Liver (tissue), 9 donors: ENCODE measurements around the gene SHC1. TPM values are rescaled to one million over a fixed set of nuclear protein-coding genes. Genes with fewer than 3 reads are reported as not detected.

Source experiments
- DNase-seq: peaks from one replicate; pipeline ENCODE4 v3.0.0-alpha.2; 2017; ENCODE audit warnings: low spot score
- H3K27ac ChIP-seq, 2 donors: one replicate each; pipeline ENCODE4 v1.7.0; 2013; ENCODE audit warnings: inconsistent platforms in 2 of 2, low read length in 2 of 2, control low read depth in 1 of 2, low read depth in 1 of 2, mild to moderate bottlenecking in 1 of 2
- H3K27me3 ChIP-seq, 4 donors: one replicate each; pipeline versions ENCODE4 v1.6.1 to v1.7.0; 2013; ENCODE audit warnings: low read length in 3 of 4, inconsistent platforms in 1 of 4, mild to moderate bottlenecking in 1 of 4, moderate library complexity in 1 of 4; ENCODE audit not compliant: control insufficient read depth in 4 of 4, insufficient read depth in 4 of 4
- H3K36me3 ChIP-seq, 4 donors: one replicate each; pipeline versions ENCODE4 v1.6.1 to v1.7.0; 2013; ENCODE audit warnings: low read length in 3 of 4, mild to moderate bottlenecking in 3 of 4, low read depth in 1 of 4, moderate library complexity in 1 of 4; ENCODE audit not compliant: control insufficient read depth in 4 of 4, insufficient read depth in 3 of 4
- H3K4me1 ChIP-seq, 4 donors: one replicate each; pipeline versions ENCODE4 v1.6.1 to v1.7.0; 2013; ENCODE audit warnings: low read length in 3 of 4, mild to moderate bottlenecking in 3 of 4, moderate library complexity in 1 of 4; ENCODE audit not compliant: control insufficient read depth in 4 of 4, insufficient read depth in 4 of 4
- H3K4me3 ChIP-seq, 3 donors: one replicate each; pipeline versions ENCODE4 v1.6.1 to v1.7.0; 2013; ENCODE audit warnings: low read length in 3 of 3, control low read depth in 1 of 3, low read depth in 1 of 3, mild to moderate bottlenecking in 1 of 3
- H3K9ac ChIP-seq, 2 donors: one replicate each; pipeline ENCODE4 v1.7.0; 2013; ENCODE audit warnings: low read length in 2 of 2, mild to moderate bottlenecking in 2 of 2, moderate library complexity in 2 of 2, control low read depth in 1 of 2, low read depth in 1 of 2
- H3K9me3 ChIP-seq, 4 donors: one replicate each; pipeline versions ENCODE4 v1.6.1 to v1.7.0; 2013; ENCODE audit warnings: low read length in 3 of 4; ENCODE audit not compliant: control insufficient read depth in 4 of 4
- ATF3 ChIP-seq: IDR thresholded peaks from 2 replicates; pipeline ENCODE4 v1.6.1; 2016; ENCODE audit warnings: antibody characterized with exemption
- EGR1 ChIP-seq, 2 donors: IDR thresholded peaks; 2 replicates each; pipeline ENCODE4 v1.6.1; 2016 to 2018; ENCODE audit warnings: antibody characterized with exemption in 2 of 2, low read depth in 2 of 2
- FOXA1 ChIP-seq: IDR thresholded peaks from 2 replicates; pipeline ENCODE4 v1.6.1; 2016; ENCODE audit warnings: antibody characterized with exemption
- FOXA2 ChIP-seq: IDR thresholded peaks from 2 replicates; pipeline ENCODE4 v1.6.1; 2016; ENCODE audit warnings: antibody characterized with exemption
- GABPA ChIP-seq, 2 donors: IDR thresholded peaks in 1 of 2; conservative IDR thresholded peaks in 1 of 2; 2 replicates each; pipeline ENCODE4 v1.6.1; 2016; ENCODE audit warnings: antibody characterized with exemption in 2 of 2, mild to moderate bottlenecking in 1 of 2, moderate library complexity in 1 of 2
- HNF4A ChIP-seq, 2 donors: conservative IDR thresholded peaks; 2 replicates each; pipeline ENCODE4 v1.6.1; 2016; ENCODE audit warnings: antibody characterized with exemption in 2 of 2, mild to moderate bottlenecking in 2 of 2
- JUND ChIP-seq, 2 donors: IDR thresholded peaks; 2 replicates each; pipeline ENCODE4 v1.6.1; 2016; ENCODE audit warnings: antibody characterized with exemption in 2 of 2
- MAX ChIP-seq: IDR thresholded peaks from 2 replicates; pipeline ENCODE4 v1.6.1; 2016; ENCODE audit warnings: antibody characterized with exemption
- NR2F2 ChIP-seq: IDR thresholded peaks from 2 replicates; pipeline ENCODE4 v1.6.1; 2016; ENCODE audit warnings: antibody characterized with exemption
- RAD21 ChIP-seq, 2 donors: IDR thresholded peaks; 2 replicates each; pipeline ENCODE4 v1.6.1; 2016; ENCODE audit warnings: antibody characterized with exemption in 2 of 2, mild to moderate bottlenecking in 2 of 2
- REST ChIP-seq: IDR thresholded peaks from 2 replicates; pipeline ENCODE4 v1.6.1; 2016; ENCODE audit warnings: antibody characterized with exemption, mild to moderate bottlenecking
- RXRA ChIP-seq, 2 donors: IDR thresholded peaks; 2 replicates each; pipeline ENCODE4 v1.6.1; 2017 to 2018; ENCODE audit warnings: antibody characterized with exemption in 2 of 2, mild to moderate bottlenecking in 1 of 2
- SP1 ChIP-seq: IDR thresholded peaks from 2 replicates; pipeline ENCODE4 v1.6.1; 2018; ENCODE audit warnings: antibody characterized with exemption, mild to moderate bottlenecking
- TAF1 ChIP-seq: conservative IDR thresholded peaks from 2 replicates; pipeline ENCODE4 v1.6.1; 2016; ENCODE audit warnings: antibody characterized with exemption, mild to moderate bottlenecking
- YY1 ChIP-seq: IDR thresholded peaks from 2 replicates; pipeline ENCODE4 v1.6.1; 2016; ENCODE audit warnings: antibody characterized with exemption, mild to moderate bottlenecking
- ZBTB33 ChIP-seq: IDR thresholded peaks from 2 replicates; pipeline ENCODE4 v1.6.1; 2016; ENCODE audit warnings: antibody characterized with exemption
- WGBS: extraction: QIAGEN DNeasy Blood & Tissue Kit; methylation state at CpG from one replicate; pipeline ENCODE4 v1.1.7; 2013; 5-methylcytosine and 5-hydroxymethylcytosine counted together
- polyA plus RNA-seq, 2 donors: library from polyadenylated mRNA; stranded (reverse) in 1 of 2; unstranded in 1 of 2; fragments of 200-250 nt in 1 of 2; fragments of >200 nt in 1 of 2; fragmentation: Nextera tagmentation in 1 of 2; extraction: Ambion mirVana in 1 of 2; gene quantifications; one replicate each; pipeline versions ENCODE4 v1.2.1 to v1.2.3, GENCODE V29; 2013 to 2015
- total RNA-seq, 2 donors: library from RNA; depleted of rRNA; stranded (reverse); fragments of >200 nt; gene quantifications; one replicate each; pipeline ENCODE4 v1.2.3, GENCODE V29; 2014
- TF ChIP-seq, protein P1 (sequence below): fragments of 150-350 bp; IDR thresholded peaks from 2 replicates; pipeline ENCODE4 v1.5.1; 2017; ENCODE audit warnings: improper control_type of control experiment, low read depth, low read length; ENCODE audit not compliant: missing input control
- donor health status: healthy.
- donor health status: healthy.
- donor health status: healthy.
- donor health status: healthy.
- donor health status: healthy.

SHC1 gene, protein sequence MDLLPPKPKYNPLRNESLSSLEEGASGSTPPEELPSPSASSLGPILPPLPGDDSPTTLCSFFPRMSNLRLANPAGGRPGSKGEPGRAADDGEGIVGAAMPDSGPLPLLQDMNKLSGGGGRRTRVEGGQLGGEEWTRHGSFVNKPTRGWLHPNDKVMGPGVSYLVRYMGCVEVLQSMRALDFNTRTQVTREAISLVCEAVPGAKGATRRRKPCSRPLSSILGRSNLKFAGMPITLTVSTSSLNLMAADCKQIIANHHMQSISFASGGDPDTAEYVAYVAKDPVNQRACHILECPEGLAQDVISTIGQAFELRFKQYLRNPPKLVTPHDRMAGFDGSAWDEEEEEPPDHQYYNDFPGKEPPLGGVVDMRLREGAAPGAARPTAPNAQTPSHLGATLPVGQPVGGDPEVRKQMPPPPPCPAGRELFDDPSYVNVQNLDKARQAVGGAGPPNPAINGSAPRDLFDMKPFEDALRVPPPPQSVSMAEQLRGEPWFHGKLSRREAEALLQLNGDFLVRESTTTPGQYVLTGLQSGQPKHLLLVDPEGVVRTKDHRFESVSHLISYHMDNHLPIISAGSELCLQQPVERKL
- total RNA-seq (10 to 100 TPM; 53.2 to 65.5 TPM), polyA plus RNA-seq (10 to 100 TPM; 27.2 to 62.8 TPM)

GRCh38 chr1:154970631-154971340 is at the start of gene SHC1:
TSS of gene SHC1 (minus strand) at chr1:154970747. CDS start at chr1:154970526, 221 bp downstream.
- Histone ChIP-seq H3K36me3 (peaks cover 4 to 27% (median 21%) of the 10 kb centered on the region in 4 donors), H3K9ac (peak within 1 kb of the TSS; percentile 30 to 55), H3K4me3 (peak within 1 kb of the TSS; percentile 29 to 50 (median 37)), H3K4me1 (peaks cover 13 to 41% (median 25%) of the 10 kb centered on the region in 4 donors), H3K27me3 (no peaks in the 10 kb centered on the region), H3K27ac (peak within 1 kb of the TSS; percentile 89 to 99), H3K9me3 (no peaks in the 10 kb centered on the region)
- WGBS, result 37% methylated on average over 15 of the region's 15 CpGs
- TF ChIP-seq EGR1 (IDR thresholded peaks at IDR 0.05; ENCODE audit: low read depth in 2 of 2), result no peak
- peak in 1 of 2 donors; percentile 54 for TF ChIP-seq RAD21 (IDR thresholded peaks at IDR 0.05)
- TF ChIP-seq SP1, result peak; percentile 41
- peak; percentile 48 for TF ChIP-seq YY1
- TF ChIP-seq ATF3, result no peak
- peak; percentile 48 for TF ChIP-seq REST
- no peak for TF ChIP-seq FOXA2
- no peak for TF ChIP-seq ZBTB33
- TF ChIP-seq FOXA1, result no peak
- peak in 1 of 2 donors; percentile 71 for TF ChIP-seq JUND (IDR thresholded peaks at IDR 0.05)
- peak; percentile 22 for TF ChIP-seq TAF1
- TF ChIP-seq, protein P1, sequence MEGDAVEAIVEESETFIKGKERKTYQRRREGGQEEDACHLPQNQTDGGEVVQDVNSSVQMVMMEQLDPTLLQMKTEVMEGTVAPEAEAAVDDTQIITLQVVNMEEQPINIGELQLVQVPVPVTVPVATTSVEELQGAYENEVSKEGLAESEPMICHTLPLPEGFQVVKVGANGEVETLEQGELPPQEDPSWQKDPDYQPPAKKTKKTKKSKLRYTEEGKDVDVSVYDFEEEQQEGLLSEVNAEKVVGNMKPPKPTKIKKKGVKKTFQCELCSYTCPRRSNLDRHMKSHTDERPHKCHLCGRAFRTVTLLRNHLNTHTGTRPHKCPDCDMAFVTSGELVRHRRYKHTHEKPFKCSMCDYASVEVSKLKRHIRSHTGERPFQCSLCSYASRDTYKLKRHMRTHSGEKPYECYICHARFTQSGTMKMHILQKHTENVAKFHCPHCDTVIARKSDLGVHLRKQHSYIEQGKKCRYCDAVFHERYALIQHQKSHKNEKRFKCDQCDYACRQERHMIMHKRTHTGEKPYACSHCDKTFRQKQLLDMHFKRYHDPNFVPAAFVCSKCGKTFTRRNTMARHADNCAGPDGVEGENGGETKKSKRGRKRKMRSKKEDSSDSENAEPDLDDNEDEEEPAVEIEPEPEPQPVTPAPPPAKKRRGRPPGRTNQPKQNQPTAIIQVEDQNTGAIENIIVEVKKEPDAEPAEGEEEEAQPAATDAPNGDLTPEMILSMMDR, result no peak
- peak; percentile 94 for TF ChIP-seq NR2F2
- peak in 1 of 2 donors; percentile 23 for TF ChIP-seq HNF4A (conservative IDR thresholded peaks at IDR 0.05)
- peak in 1 of 2 donors; percentile 61 for TF ChIP-seq GABPA (IDR thresholded peaks at IDR 0.05 in 1 of 2, conservative IDR thresholded peaks at IDR 0.05 in 1 of 2)
- peak in 1 of 2 donors; percentile 17 for TF ChIP-seq RXRA (IDR thresholded peaks at IDR 0.05)
- TF ChIP-seq MAX, result no peak
- DNase-seq, result peak; percentile 90
